GM21515 (cell line): ENCODE results near the gene RNF6.

Experiments used
- ATAC-seq: cut with Tn5 transposase; IDR thresholded peaks from one replicate; pipeline ENCODE4 v1.9.1; 2021; ENCODE audit not compliant: unreplicated experiment

RNF6 gene

DNA sequence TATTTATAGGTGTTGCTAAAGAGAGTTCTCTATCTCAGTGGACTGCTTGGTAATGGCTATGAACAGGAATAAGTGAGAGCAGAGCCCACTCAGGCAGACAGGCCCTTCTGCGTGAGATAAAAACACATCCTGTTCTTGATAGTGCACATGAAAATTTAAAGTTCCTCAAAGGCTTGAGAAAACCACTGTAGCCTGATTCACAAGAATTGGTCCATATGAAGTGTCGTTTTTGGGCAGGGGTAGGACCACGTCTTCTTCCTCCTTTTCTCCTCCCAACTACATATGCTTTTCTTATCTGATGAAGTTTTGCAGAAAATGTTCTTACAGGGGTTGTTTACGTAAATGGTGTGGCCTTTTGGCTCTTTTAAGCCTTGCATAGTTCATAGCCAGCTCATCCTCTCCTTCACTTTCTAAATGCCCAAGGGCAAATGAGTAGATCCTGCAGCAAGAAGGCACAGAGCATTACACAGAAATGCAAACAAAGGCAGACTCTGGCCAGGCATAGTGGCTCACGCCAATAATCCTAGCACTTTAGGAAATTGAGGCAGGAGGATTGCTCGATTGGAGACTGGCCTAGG, 53.8 kb downstream of the RNF6 start:
- no peak for ATAC-seq

- ATAC-seq: no peak
Observed at GRCh38 chr13:26163812-26164211, 58.3 kb downstream of the RNF6 start.
